Osteocyte (in vitro differentiated cells): ENCODE data around the gene SALL4. TPM values are rescaled to one million over a fixed set of nuclear protein-coding genes. Genes with fewer than 3 reads are reported as not detected.

Experiments
- DNase-seq: peaks from one replicate; pipeline ENCODE4 v3.0.0; 2021; ENCODE audit warnings: mixed read lengths; ENCODE audit not compliant: unreplicated experiment; ENCODE audit errors: extremely low spot score
- H3K27ac Mint-ChIP-seq: one replicate; pipeline ENCODE4 v1.8.0; 2021; ENCODE audit warnings: mild to moderate bottlenecking, mixed read lengths; ENCODE audit not compliant: unreplicated experiment
- H3K27me3 Mint-ChIP-seq: one replicate; pipeline ENCODE4 v1.8.0; 2021; ENCODE audit warnings: mixed read lengths; ENCODE audit not compliant: unreplicated experiment
- H3K36me3 Mint-ChIP-seq: one replicate; pipeline ENCODE4 v1.8.0; 2021; ENCODE audit warnings: mixed read lengths; ENCODE audit not compliant: unreplicated experiment
- H3K4me1 Mint-ChIP-seq: one replicate; pipeline ENCODE4 v1.8.0; 2021; ENCODE audit warnings: mixed read lengths; ENCODE audit not compliant: unreplicated experiment
- H3K4me3 Mint-ChIP-seq: one replicate; pipeline ENCODE4 v1.8.0; 2021; ENCODE audit warnings: mild to moderate bottlenecking, moderate library complexity, mixed read lengths; ENCODE audit not compliant: unreplicated experiment
- H3K9me3 Mint-ChIP-seq: one replicate; pipeline ENCODE4 v1.8.0; 2021; ENCODE audit warnings: mixed read lengths; ENCODE audit not compliant: unreplicated experiment
- CTCF ChIP-seq: fragments of 200-600 bp; sonication (generic); IDR thresholded peaks from 2 replicates; pipeline ENCODE4 v1.5.0; 2021; ENCODE audit warnings: antibody characterized with exemption, mild to moderate bottlenecking, moderate library complexity
- total RNA-seq: library from RNA; stranded (reverse); gene quantifications from 2 replicates; pipeline ENCODE4 v1.2.1, GENCODE V29; 2021

Gene SALL4
- total RNA-seq, 1 donor from 2014 or later = 2.6 TPM

GRCh38 chr20:51735728-51736600 lies 66.4 kb downstream of the SALL4 start:
- H3K9me3 Mint-ChIP-seq = no peaks in the 10 kb centered on the region
- TF ChIP-seq CTCF = no peak
- H3K36me3 Mint-ChIP-seq = no peaks in the 10 kb centered on the region
- peak overlapping the region; percentile 44 for H3K27ac Mint-ChIP-seq
- no peaks in the 10 kb centered on the region for H3K27me3 Mint-ChIP-seq
- no peak overlapping the region for H3K4me3 Mint-ChIP-seq
- H3K4me1 Mint-ChIP-seq = peaks cover 48% of the 10 kb centered on the region
- DNase-seq = no peak

GRCh38 chr20:51734876-51735720 lies 67.2 kb downstream of the SALL4 start:
- no peaks in the 10 kb centered on the region for H3K36me3 Mint-ChIP-seq
- no peaks in the 10 kb centered on the region for H3K27me3 Mint-ChIP-seq
- no peak overlapping the region for H3K4me3 Mint-ChIP-seq
- peaks cover 49% of the 10 kb centered on the region for H3K4me1 Mint-ChIP-seq
- H3K27ac Mint-ChIP-seq = peak overlapping the region; percentile 44
- no peaks in the 10 kb centered on the region for H3K9me3 Mint-ChIP-seq
- no peak for DNase-seq
- no peak for TF ChIP-seq CTCF

- H3K4me3 Mint-ChIP-seq = no peak overlapping the region
- peaks cover 50% of the 10 kb centered on the region for H3K4me1 Mint-ChIP-seq
- DNase-seq = no peak
- no peaks in the 10 kb centered on the region for H3K9me3 Mint-ChIP-seq
- H3K36me3 Mint-ChIP-seq = no peaks in the 10 kb centered on the region
- peak overlapping the region; percentile 91 for H3K27ac Mint-ChIP-seq
- H3K27me3 Mint-ChIP-seq = no peaks in the 10 kb centered on the region
- no peak for TF ChIP-seq CTCF
These were observed 69.3 kb downstream of the SALL4 start for GRCh38 chr20:51733070-51733469.

Other genes starting within 250 kb of the SALL4 start
- 58.4 and 65.3 TPM in 2 replicates for gene ATP9A, start 34.1 kb downstream of the SALL4 start, total RNA-seq